Endothelial cell of umbilical vein (primary cell): ENCODE data around the gene THOP1. TPM values are rescaled to one million over a fixed set of nuclear protein-coding genes. Genes with fewer than 3 reads are reported as not detected.

Experiments
- BruUV-seq: library from RNA; stranded (reverse); fragments of 400-500 nt; replicated peaks from 2 replicates; lab custom pipeline; 2021; lab: Mats Ljungman, UMichigan
- CTCF ChIA-PET: fragments of 300-600, 350-600 bp; sonication (Branson Sonifier 250); formaldehyde crosslinking; loops from one replicate; lab custom pipeline; 2021; ENCODE audit warnings: antibody characterized with exemption, inconsistent platforms; lab: Charles Lee
- POLR2A ChIA-PET: fragments of 300-600, 350-600 bp; sonication (Branson Sonifier 250); formaldehyde crosslinking; loops from one replicate; lab custom pipeline; 2021; ENCODE audit warnings: antibody characterized with exemption, inconsistent platforms; lab: Charles Lee
- DNase-seq: peaks from one replicate; pipeline ENCODE4 v3.0.0-alpha.2; 2011; ENCODE audit warnings: low read depth, low spot score
- FAIRE-seq: peaks from 2 replicates; lab custom pipeline; 2011; peaks lifted over from hg19 to GRCh38; lab: Jason Lieb, UNC
- H2AFZ ChIP-seq: 2 replicates; pipeline ENCODE4 v1.6.0; 2012; ENCODE audit warnings: low read depth, low read length, control low read depth, inconsistent platforms
- H3K27ac ChIP-seq: 2 replicates; pipeline ENCODE4 v1.5.1; 2011; ENCODE audit warnings: low read depth, mild to moderate bottlenecking, control low read depth, low read length, moderate library complexity; ENCODE audit not compliant: insufficient read depth
- H3K27me3 ChIP-seq, 2 experiments: 2 replicates each; pipeline versions ENCODE4 v1.6.0 to v1.6.1; 2011; ENCODE audit warnings: low read length in 2 of 2, mixed read lengths in 1 of 2; ENCODE audit not compliant: control insufficient read depth in 2 of 2, insufficient read depth in 2 of 2
- H3K36me3 ChIP-seq, 2 experiments: 2 replicates in 1 of 2; 3 replicates in 1 of 2; pipeline ENCODE4 v1.5.1; 2011; ENCODE audit warnings: low read length in 2 of 2, mild to moderate bottlenecking in 1 of 2, moderate library complexity in 1 of 2; ENCODE audit not compliant: control insufficient read depth in 2 of 2, insufficient read depth in 2 of 2; ENCODE audit errors: extremely low read depth in 1 of 2
- H3K4me1 ChIP-seq: 3 replicates; pipeline ENCODE4 v1.5.1; 2011; ENCODE audit warnings: mild to moderate bottlenecking, low read length; ENCODE audit not compliant: control insufficient read depth, insufficient read depth; ENCODE audit errors: extremely low read depth
- H3K4me2 ChIP-seq: 2 replicates; pipeline ENCODE4 v1.6.1; 2011; ENCODE audit warnings: low read length, control low read depth, mixed read lengths; ENCODE audit not compliant: insufficient read depth
- H3K4me3 ChIP-seq, 3 experiments: fragments of 200-600 bp in 1 of 3; sonication (generic), shearing (Covaris generic) in 1 of 3; replicated peaks in 1 of 3; 2 replicates each; pipeline ENCODE4 v1.5.1; 2011 to 2016; ENCODE audit warnings: control low read depth in 3 of 3, low read length in 3 of 3, mild to moderate bottlenecking in 2 of 3, inconsistent platforms in 1 of 3, low read depth in 1 of 3, moderate library complexity in 1 of 3; ENCODE audit not compliant: insufficient read depth in 1 of 3
- H3K79me2 ChIP-seq: 2 replicates; pipeline ENCODE4 v1.6.0; 2012; ENCODE audit warnings: low read length, inconsistent platforms; ENCODE audit not compliant: control insufficient read depth, insufficient read depth
- H3K9ac ChIP-seq: replicated peaks from 2 replicates; pipeline ENCODE3; 2011; ENCODE audit warnings: low read length, control low read depth; ENCODE audit not compliant: insufficient read depth; ENCODE audit errors: extremely low read depth
- H3K9me1 ChIP-seq: replicated peaks from 3 replicates; pipeline ENCODE4 v1.6.0; 2011; ENCODE audit warnings: mild to moderate bottlenecking, low read length; ENCODE audit not compliant: control insufficient read depth, insufficient read depth; ENCODE audit errors: extremely low read depth
- H3K9me3 ChIP-seq: replicated peaks from 2 replicates; pipeline ENCODE4 v1.5.1; 2012; ENCODE audit warnings: low read length, inconsistent platforms; ENCODE audit not compliant: control insufficient read depth, insufficient read depth
- H4K20me1 ChIP-seq: replicated peaks from 2 replicates; pipeline ENCODE3; 2011; ENCODE audit warnings: mild to moderate bottlenecking, low read length; ENCODE audit not compliant: control insufficient read depth, insufficient read depth; ENCODE audit errors: extremely low read depth
- EZH2 ChIP-seq: IDR thresholded peaks from 2 replicates; pipeline ENCODE4 v1.6.1; 2012; ENCODE audit warnings: borderline replicate concordance, low read depth, mild to moderate bottlenecking, moderate library complexity, low read length, inconsistent platforms; ENCODE audit not compliant: severe bottlenecking
- FOS ChIP-seq: IDR thresholded peaks from 2 replicates; pipeline ENCODE4 v1.6.1; 2011; ENCODE audit warnings: mild to moderate bottlenecking, low read length, moderate library complexity, borderline replicate concordance; ENCODE audit not compliant: insufficient read depth
- JUN ChIP-seq: IDR thresholded peaks from 2 replicates; pipeline ENCODE4 v1.6.1; 2011; ENCODE audit warnings: borderline replicate concordance, low read depth; ENCODE audit not compliant: insufficient read length, insufficient read depth
- MYC ChIP-seq: IDR thresholded peaks from one replicate; pipeline ENCODE4 v1.6.1; 2011; ENCODE audit warnings: mild to moderate bottlenecking, low read depth, low read length
- POLR2A ChIP-seq: IDR thresholded peaks from 2 replicates; pipeline ENCODE4 v1.6.1; 2012; ENCODE audit warnings: low read depth, mild to moderate bottlenecking, control low read depth, low read length
- POLR2AphosphoS5 ChIP-seq: IDR thresholded peaks from 2 replicates; pipeline ENCODE4 v1.6.1; 2012; ENCODE audit warnings: low read depth, mild to moderate bottlenecking, control low read depth, low read length, moderate library complexity; ENCODE audit not compliant: insufficient read depth
- dilution Hi-C: fragments of 300-500 bp; cut with MboI; formaldehyde crosslinking; loops from one replicate; pipeline ENCODE4 v1.15.0; 2019; ENCODE audit warnings: low sequenced_read_pairs; ENCODE audit not compliant: extremely low pct_ligation_motif_present
- intact Hi-C: fragments of 100-400 bp; cut with micrococcal nuclease; formaldehyde crosslinking; loops from one replicate; pipeline ENCODE4 v1.10.0; 2022
- polyA plus RNA-seq, 4 experiments: library from polyadenylated mRNA; depleted of rRNA in 3 of 4; stranded (reverse) in 3 of 4; unstranded in 1 of 4; fragments of >200 nt; gene quantifications; 2 replicates each; pipeline versions ENCODE4 v1.2.1 to v1.2.3, GENCODE V29; 2011 to 2012; ENCODE audit warnings: missing spikeins in 1 of 4
- total RNA-seq: library from RNA; stranded (reverse); gene quantifications from 2 replicates; pipeline ENCODE4 v1.2.3, GENCODE V29; 2021
- TF ChIP-seq, protein P1 (sequence below): IDR thresholded peaks from 2 replicates; pipeline ENCODE4 v1.6.1; 2011; ENCODE audit not compliant: insufficient read depth, insufficient read length
- TF ChIP-seq, protein P2 (sequence below), 2 donors: IDR thresholded peaks; 1 replicate in 1 of 2; 2 replicates in 1 of 2; pipeline ENCODE4 v1.5.1; 2011; ENCODE audit warnings: low read length in 2 of 2, mild to moderate bottlenecking in 2 of 2, moderate library complexity in 2 of 2, control low read depth in 1 of 2, inconsistent platforms in 1 of 2, low read depth in 1 of 2; ENCODE audit not compliant: insufficient read depth in 1 of 2; ENCODE audit errors: extremely low read depth in 1 of 2

The THOP1 gene
- total and polyA plus RNA-seq, 2 donors (not counting 3 experiments of a cell fraction or from before 2014, with no cell fraction given): 88.0 to 115 TPM

DNA sequence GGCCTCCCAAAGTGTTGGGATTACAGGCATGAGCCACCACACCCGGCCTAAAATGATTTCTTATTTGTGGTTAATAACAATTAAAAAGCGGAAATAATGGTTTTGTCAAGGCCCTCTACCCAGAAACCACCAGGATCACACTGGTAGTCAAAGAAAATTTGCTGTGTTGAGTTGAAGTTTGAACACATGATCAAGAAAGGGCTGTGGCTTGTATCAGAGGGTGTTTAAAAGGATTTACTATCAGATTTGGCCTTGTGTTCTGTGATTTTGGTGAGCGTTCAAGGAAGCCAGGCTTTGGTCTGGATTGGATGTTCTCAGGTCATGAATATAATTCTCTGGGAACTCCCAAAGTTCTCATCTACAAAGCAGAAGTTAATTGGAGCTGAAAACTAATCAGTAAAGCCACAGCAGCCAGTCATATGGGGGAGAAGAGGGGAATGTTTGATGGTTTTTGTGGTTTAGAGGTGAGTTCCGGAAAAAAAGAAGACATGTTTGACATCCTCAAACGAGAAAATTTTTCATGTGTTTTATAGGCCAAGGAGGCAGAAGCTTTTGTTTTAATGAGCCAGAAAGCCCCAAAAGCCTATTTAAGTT lies 71.3 kb downstream of the THOP1 start:
- H3K36me3 ChIP-seq: peaks cover 14 to 19% of the 10 kb centered on the region in 2 experiments
- H2AFZ ChIP-seq: no peak overlapping the region
- no peaks in the 10 kb centered on the region for H3K79me2 ChIP-seq
- H3K9me3 ChIP-seq: peaks cover 23% of the 10 kb centered on the region
- no peak for DNase-seq
- intact Hi-C loops (no loop called here), dilution Hi-C loops (no loop called here)
- CTCF ChIA-PET: no interaction called here
- no peak overlapping the region for H3K4me3 ChIP-seq
- no peaks in the 10 kb centered on the region for H3K9me1 ChIP-seq
- H3K4me2 ChIP-seq: no peak overlapping the region
- POLR2A ChIA-PET: no interaction called here
- FAIRE-seq: no peak
- TF ChIP-seq, protein P1, sequence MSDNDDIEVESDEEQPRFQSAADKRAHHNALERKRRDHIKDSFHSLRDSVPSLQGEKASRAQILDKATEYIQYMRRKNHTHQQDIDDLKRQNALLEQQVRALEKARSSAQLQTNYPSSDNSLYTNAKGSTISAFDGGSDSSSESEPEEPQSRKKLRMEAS: no peak
- TF ChIP-seq MYC (no peak), JUN (no peak), EZH2 (no peak), POLR2A (no peak), POLR2AphosphoS5 (no peak), FOS (no peak)
- TF ChIP-seq, protein P2, sequence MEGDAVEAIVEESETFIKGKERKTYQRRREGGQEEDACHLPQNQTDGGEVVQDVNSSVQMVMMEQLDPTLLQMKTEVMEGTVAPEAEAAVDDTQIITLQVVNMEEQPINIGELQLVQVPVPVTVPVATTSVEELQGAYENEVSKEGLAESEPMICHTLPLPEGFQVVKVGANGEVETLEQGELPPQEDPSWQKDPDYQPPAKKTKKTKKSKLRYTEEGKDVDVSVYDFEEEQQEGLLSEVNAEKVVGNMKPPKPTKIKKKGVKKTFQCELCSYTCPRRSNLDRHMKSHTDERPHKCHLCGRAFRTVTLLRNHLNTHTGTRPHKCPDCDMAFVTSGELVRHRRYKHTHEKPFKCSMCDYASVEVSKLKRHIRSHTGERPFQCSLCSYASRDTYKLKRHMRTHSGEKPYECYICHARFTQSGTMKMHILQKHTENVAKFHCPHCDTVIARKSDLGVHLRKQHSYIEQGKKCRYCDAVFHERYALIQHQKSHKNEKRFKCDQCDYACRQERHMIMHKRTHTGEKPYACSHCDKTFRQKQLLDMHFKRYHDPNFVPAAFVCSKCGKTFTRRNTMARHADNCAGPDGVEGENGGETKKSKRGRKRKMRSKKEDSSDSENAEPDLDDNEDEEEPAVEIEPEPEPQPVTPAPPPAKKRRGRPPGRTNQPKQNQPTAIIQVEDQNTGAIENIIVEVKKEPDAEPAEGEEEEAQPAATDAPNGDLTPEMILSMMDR (IDR thresholded peaks at IDR 0.05; ENCODE audit: extremely low read depth in 1 of 2, insufficient read depth in 1 of 2, low read depth in 1 of 2, low read length in 2 of 2): no peak
- no peak overlapping the region for H3K27ac ChIP-seq
- no peaks in the 10 kb centered on the region for H3K27me3 ChIP-seq
- no peaks in the 10 kb centered on the region for H3K4me1 ChIP-seq
- BruUV-seq: no TSS peak
- H3K9ac ChIP-seq: no peak overlapping the region
- no peaks in the 10 kb centered on the region for H4K20me1 ChIP-seq
